HEK293 (cell line): ENCODE results near the gene L3MBTL4.

Source experiments
- CTCF ChIA-PET: fragments of 350-600 bp; formaldehyde crosslinking; extraction: SDS; loops from one replicate; lab custom pipeline; 2021; ENCODE audit warnings: antibody characterized with exemption; lab: Yijun Ruan, JAX
- POLR2A ChIA-PET: fragments of 300-600 bp; formaldehyde crosslinking; extraction: SDS; loops from one replicate; lab custom pipeline; 2020; ENCODE audit warnings: antibody characterized with exemption, inconsistent platforms; lab: Yijun Ruan, JAX
- H3K27ac ChIP-seq: fragments of 200-500 bp; sonication (Bioruptor generic); 2 replicates; pipeline ENCODE4 v1.5.1; 2014; ENCODE audit warnings: low read depth, low read length, control low read depth, inconsistent platforms; ENCODE audit errors: extremely low read depth
- H3K36me3 ChIP-seq, 2 experiments: fragments of 200-500 bp in 1 of 2; sonication (Bioruptor generic) in 1 of 2; 1 replicate in 1 of 2; 2 replicates in 1 of 2; pipeline ENCODE4 v1.5.1; 2014 to 2017; ENCODE audit warnings: inconsistent platforms in 2 of 2, low read length in 2 of 2; ENCODE audit not compliant: control insufficient read depth in 2 of 2, insufficient read depth in 1 of 2
- H3K4me1 ChIP-seq: fragments of 200-500 bp; sonication (Bioruptor generic); 2 replicates; pipeline ENCODE4 v1.5.1; 2014; ENCODE audit warnings: mild to moderate bottlenecking, low read length, inconsistent platforms; ENCODE audit not compliant: control insufficient read depth, insufficient read depth
- H3K4me3 ChIP-seq: 2 replicates; pipeline ENCODE4 v1.5.1; 2011; ENCODE audit warnings: low read depth, mild to moderate bottlenecking, control low read depth, low read length, moderate library complexity
- H3K9me3 ChIP-seq: fragments of 200-500 bp; sonication (Bioruptor generic); 2 replicates; pipeline ENCODE4 v1.5.1; 2014; ENCODE audit warnings: low read depth, low read length, inconsistent platforms; ENCODE audit not compliant: control insufficient read depth, insufficient read depth
- ATF2 ChIP-seq: fragments of 450-650 bp; formaldehyde crosslinking; IDR thresholded peaks from 2 replicates; pipeline ENCODE4 v1.5.1; 2016; ENCODE audit warnings: missing biosample characterization, missing genetic modification characterization, low read depth
- GLIS1 ChIP-seq: fragments of 450-650 bp; formaldehyde crosslinking; IDR thresholded peaks from 2 replicates; pipeline ENCODE4 v1.5.1; 2016; ENCODE audit warnings: missing biosample characterization, missing genetic modification characterization
- KLF1 ChIP-seq: fragments of 450-650 bp; formaldehyde crosslinking; IDR thresholded peaks from 2 replicates; pipeline ENCODE4 v1.5.1; 2016; ENCODE audit warnings: missing biosample characterization, missing genetic modification characterization
- OSR2 ChIP-seq: fragments of 450-650 bp; formaldehyde crosslinking; IDR thresholded peaks from 2 replicates; pipeline ENCODE4 v1.5.1; 2016; ENCODE audit warnings: missing biosample characterization, missing genetic modification characterization
- PATZ1 ChIP-seq: fragments of 450-650 bp; formaldehyde crosslinking; IDR thresholded peaks from 2 replicates; pipeline ENCODE4 v1.5.1; 2016; ENCODE audit warnings: missing biosample characterization, missing genetic modification characterization
- PRDM1 ChIP-seq: fragments of 450-650 bp; formaldehyde crosslinking; IDR thresholded peaks from 2 replicates; pipeline ENCODE4; 2016; ENCODE audit warnings: missing biosample characterization, missing genetic modification characterization
- PRDM10 ChIP-seq: fragments of 450-650 bp; formaldehyde crosslinking; IDR thresholded peaks from 2 replicates; pipeline ENCODE4 v1.5.1; 2016; ENCODE audit warnings: missing biosample characterization, missing genetic modification characterization
- PRDM4 ChIP-seq: fragments of 450-650 bp; formaldehyde crosslinking; IDR thresholded peaks from 2 replicates; pipeline ENCODE4 v1.5.1; 2017; ENCODE audit warnings: missing biosample characterization, missing genetic modification characterization
- ZFP69B ChIP-seq: fragments of 450-650 bp; formaldehyde crosslinking; IDR thresholded peaks from 2 replicates; pipeline ENCODE4 v1.5.1; 2016; ENCODE audit warnings: missing biosample characterization, missing genetic modification characterization
- ZIC2 ChIP-seq: fragments of 450-650 bp; formaldehyde crosslinking; IDR thresholded peaks from 2 replicates; pipeline ENCODE4 v1.5.1; 2016; ENCODE audit warnings: missing biosample characterization, missing genetic modification characterization
- ZNF148 ChIP-seq: fragments of 450-650 bp; formaldehyde crosslinking; IDR thresholded peaks from 2 replicates; pipeline ENCODE4 v1.5.0; 2017; ENCODE audit warnings: missing biosample characterization, missing genetic modification characterization, borderline replicate concordance
- ZNF18 ChIP-seq: fragments of 450-650 bp; formaldehyde crosslinking; IDR thresholded peaks from 2 replicates; pipeline ENCODE4 v1.5.1; 2016; ENCODE audit warnings: missing biosample characterization, missing genetic modification characterization
- ZNF274 ChIP-seq, 2 experiments: fragments of 200-500 bp in 1 of 2; fragments of 450-650 bp in 1 of 2; sonication (Bioruptor generic) in 1 of 2; formaldehyde crosslinking in 1 of 2; IDR thresholded peaks; 2 replicates each; pipeline versions ENCODE4 v1.5.1 to v1.6.1; 2014 to 2016; ENCODE audit warnings: borderline replicate concordance in 1 of 2, inconsistent platforms in 1 of 2, low read length in 1 of 2, missing biosample characterization in 1 of 2, missing genetic modification characterization in 1 of 2
- ZNF423 ChIP-seq: fragments of 450-650 bp; formaldehyde crosslinking; IDR thresholded peaks from 2 replicates; pipeline ENCODE4 v1.5.1; 2016; ENCODE audit warnings: missing biosample characterization, missing genetic modification characterization
- ZNF548 ChIP-seq: fragments of 450-650 bp; formaldehyde crosslinking; IDR thresholded peaks from 2 replicates; pipeline ENCODE4 v1.5.1; 2016; ENCODE audit warnings: missing biosample characterization, missing genetic modification characterization
- ZNF571 ChIP-seq: fragments of 450-650 bp; formaldehyde crosslinking; IDR thresholded peaks from 2 replicates; pipeline ENCODE4 v1.5.0; 2017; ENCODE audit warnings: missing biosample characterization, missing genetic modification characterization
- ZNF624 ChIP-seq: fragments of 450-650 bp; formaldehyde crosslinking; IDR thresholded peaks from 2 replicates; pipeline ENCODE4 v1.5.1; 2017; ENCODE audit warnings: missing biosample characterization, missing genetic modification characterization
- ZXDB ChIP-seq: fragments of 450-650 bp; formaldehyde crosslinking; IDR thresholded peaks from 2 replicates; pipeline ENCODE4 v1.5.1; 2016; ENCODE audit warnings: missing biosample characterization, missing genetic modification characterization

L3MBTL4 gene

GRCh38 chr18:6370410-6370809 lies 44.3 kb downstream of the L3MBTL4 start (continued):
- TF ChIP-seq KLF1 (tag by site-specific recombination) (peak; percentile 49), ZNF548 (tag by site-specific recombination) (no peak), PATZ1 (tag by site-specific recombination) (peak; percentile 90)

- Histone ChIP-seq H3K27ac (no peak overlapping the region), H3K9me3 (no peaks in the 10 kb centered on the region), H3K4me3 (no peak overlapping the region), H3K4me1 (peaks cover 51% of the 10 kb centered on the region), H3K36me3 (no peaks in the 10 kb centered on the region)
- TF ChIP-seq PRDM10 (tag by site-specific recombination) (peak; percentile 22; the same call in 1 of the 2 replicates), PRDM1 (tag by site-specific recombination) (0 out of 2 replicates have a peak, but pooled peaks have one; percentile 11), ZNF148 (tag by site-specific recombination) (no peak), ZNF274 (IDR thresholded peaks at IDR 0.05; ENCODE audit: low read length) (no peak), ZNF274 (tag by site-specific recombination; IDR thresholded peaks at IDR 0.05; ENCODE audit: borderline replicate concordance) (no peak)
- POLR2A ChIA-PET: interaction anchor here (1.1 kb wide), 1 partner anchor 9 kb away, joined by 3 read pairs; no protein-coding TSS in a partner anchor
- CTCF ChIA-PET: no interaction called here
These were observed 46.7 kb downstream of the L3MBTL4 start for GRCh38 chr18:6368017-6368416.

GRCh38 chr18:6367208-6367607 lies 47.5 kb downstream of the L3MBTL4 start:
- H3K9me3 ChIP-seq: no peaks in the 10 kb centered on the region
- H3K27ac ChIP-seq: peak overlapping the region; percentile 49; the same call in 1 of the 2 replicates
- no peak overlapping the region for H3K4me3 ChIP-seq
- peaks cover 57% of the 10 kb centered on the region for H3K4me1 ChIP-seq
- no peaks in the 10 kb centered on the region for H3K36me3 ChIP-seq
- ChIA-PET POLR2A (interaction anchor here (1.1 kb wide), 1 partner anchor 8 kb away, joined by 3 read pairs; no protein-coding TSS in a partner anchor), CTCF (interaction anchor here (0.7 kb wide), 1 partner anchor 58 kb away, joined by 3 read pairs; no protein-coding TSS in a partner anchor)
- TF ChIP-seq ZNF624: no peak
- TF ChIP-seq ZNF18 (tag by site-specific recombination): peak; percentile 43; the same call in 1 of the 2 replicates
- TF ChIP-seq ZNF571 (tag by site-specific recombination): no peak
- 0 out of 2 replicates have a peak, but pooled peaks have one; percentile 17 for TF ChIP-seq ATF2 (tag by site-specific recombination)
- TF ChIP-seq PRDM4: peak; percentile 74
- peak; percentile 95 for TF ChIP-seq ZIC2 (tag by site-specific recombination)
- peak; percentile 95 for TF ChIP-seq GLIS1
- peak; percentile 51; the same call in 1 of the 2 replicates for TF ChIP-seq ZNF423 (tag by site-specific recombination)
- TF ChIP-seq ZXDB (tag by site-specific recombination): peak; percentile 22; the same call in 1 of the 2 replicates
- no peak for TF ChIP-seq ZFP69B
- peak; percentile 83 for TF ChIP-seq OSR2 (tag by site-specific recombination)
